ENCODE data around the gene LRRTM3. TPM values are rescaled to one million over a fixed set of nuclear protein-coding genes. Genes with fewer than 3 reads are reported as not detected.

LRRTM3 gene
- total RNA-seq, result not detected
- not detected for polyA plus RNA-seq (2013, experiment 1 of 2)
- 0.04 TPM for polyA plus RNA-seq (2013, experiment 2 of 2)
- total RNA-seq, result 0 to 0.08 (median 0) reads per million in 172 experiments

DNA sequence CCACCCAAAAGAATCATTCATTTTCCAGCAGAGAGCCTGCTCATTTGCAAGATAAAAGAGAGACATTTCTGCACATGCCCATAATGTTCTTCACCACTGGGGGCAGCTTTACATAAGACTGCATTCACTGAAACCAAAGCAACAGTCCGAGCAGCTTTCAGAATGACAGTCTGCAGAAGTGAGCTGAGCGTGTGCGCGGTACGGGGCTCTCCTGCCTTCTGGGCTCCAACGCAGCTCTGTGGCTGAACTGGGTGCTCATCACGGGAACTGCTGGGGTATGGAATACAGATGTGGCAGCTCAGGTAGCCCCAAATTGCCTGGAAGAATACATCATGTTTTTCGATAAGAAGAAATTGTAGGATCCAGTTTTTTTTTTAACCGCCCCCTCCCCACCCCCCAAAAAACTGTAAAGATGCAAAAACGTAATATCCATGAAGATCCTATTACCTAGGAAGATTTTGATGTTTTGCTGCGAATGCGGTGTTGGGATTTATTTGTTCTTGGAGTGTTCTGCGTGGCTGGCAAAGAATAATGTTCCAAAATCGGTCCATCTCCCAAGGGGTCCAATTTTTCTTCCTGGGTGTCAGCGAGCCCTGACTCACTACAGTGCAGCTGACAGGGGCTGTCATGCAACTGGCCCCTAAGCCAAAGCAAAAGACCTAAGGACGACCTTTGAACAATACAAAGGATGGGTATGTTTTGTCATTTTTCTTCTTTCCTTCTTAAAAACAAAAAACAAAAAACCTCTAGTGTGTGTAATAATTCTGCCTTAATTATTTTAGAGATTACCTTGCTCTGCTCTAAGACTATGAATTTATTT lies at the start of gene LRRTM3:
TSS of gene LRRTM3 (plus strand) at position 141 of the 820 bp plus-strand sequence.
- H3K27ac Mint-ChIP-seq, result no peak within 1 kb of the TSS
- CTCF ChIA-PET, result no interaction called here

DNA sequence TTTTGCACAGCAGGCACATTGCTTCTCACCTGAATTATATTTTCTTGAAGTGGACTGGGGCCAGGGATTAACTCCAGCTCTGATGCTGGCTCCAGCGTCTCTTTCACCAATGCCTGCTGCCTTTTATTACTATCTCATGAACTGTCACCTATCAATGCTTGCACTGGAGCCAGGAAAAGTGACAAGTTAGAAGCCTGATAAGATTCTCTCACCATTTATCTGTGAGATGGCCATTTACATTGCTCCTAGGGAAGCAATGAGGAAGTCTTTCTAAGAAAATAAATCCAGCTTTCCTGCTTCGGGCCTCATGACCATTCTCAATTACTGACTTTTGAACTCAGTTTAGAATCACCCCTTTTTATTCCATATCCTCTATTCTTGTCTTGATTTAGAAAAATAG lies 48.5 kb upstream of the LRRTM3 start:
- CTCF ChIA-PET, result no interaction called here
- Histone ChIP-seq H3K9me3 (ENCODE audit: control insufficient read depth in 1 of 2, insufficient read depth in 1 of 2, low read length in 2 of 2) (no peaks in the 10 kb centered on the region), H3K4me1 (ENCODE audit: insufficient read depth, low read length) (no peaks in the 10 kb centered on the region), H3K27ac (ENCODE audit: low read depth in 1 of 2, low read length in 2 of 2) (no peak overlapping the region), H3K36me3 (ENCODE audit: insufficient read depth, low read length) (no peaks in the 10 kb centered on the region), H3K27me3 (ENCODE audit: control insufficient read depth in 1 of 2, insufficient read depth in 2 of 2, low read length in 2 of 2) (no peaks in the 10 kb centered on the region), H3K4me3 (ENCODE audit: low read length) (no peak overlapping the region)
- H3K4me1 Mint-ChIP-seq (ENCODE audit: low read depth), result no peaks in the 10 kb centered on the region
- DNase-seq (no peak), ATAC-seq (ENCODE audit: poor library complexity) (no peak)
- H3K4me3 Mint-ChIP-seq, result no peak overlapping the region
- POLR2A ChIA-PET, result no interaction called here
- H3K36me3 Mint-ChIP-seq (ENCODE audit: low read depth), result no peaks in the 10 kb centered on the region
- no peak overlapping the region for H3K27ac Mint-ChIP-seq
- H3K27me3 Mint-ChIP-seq, result no peaks in the 10 kb centered on the region
- intact Hi-C loops (cut with DNase I, micrococcal nuclease), result no loop called here
- no peaks in the 10 kb centered on the region for H3K9me3 Mint-ChIP-seq
- TF ChIP-seq, protein P1, sequence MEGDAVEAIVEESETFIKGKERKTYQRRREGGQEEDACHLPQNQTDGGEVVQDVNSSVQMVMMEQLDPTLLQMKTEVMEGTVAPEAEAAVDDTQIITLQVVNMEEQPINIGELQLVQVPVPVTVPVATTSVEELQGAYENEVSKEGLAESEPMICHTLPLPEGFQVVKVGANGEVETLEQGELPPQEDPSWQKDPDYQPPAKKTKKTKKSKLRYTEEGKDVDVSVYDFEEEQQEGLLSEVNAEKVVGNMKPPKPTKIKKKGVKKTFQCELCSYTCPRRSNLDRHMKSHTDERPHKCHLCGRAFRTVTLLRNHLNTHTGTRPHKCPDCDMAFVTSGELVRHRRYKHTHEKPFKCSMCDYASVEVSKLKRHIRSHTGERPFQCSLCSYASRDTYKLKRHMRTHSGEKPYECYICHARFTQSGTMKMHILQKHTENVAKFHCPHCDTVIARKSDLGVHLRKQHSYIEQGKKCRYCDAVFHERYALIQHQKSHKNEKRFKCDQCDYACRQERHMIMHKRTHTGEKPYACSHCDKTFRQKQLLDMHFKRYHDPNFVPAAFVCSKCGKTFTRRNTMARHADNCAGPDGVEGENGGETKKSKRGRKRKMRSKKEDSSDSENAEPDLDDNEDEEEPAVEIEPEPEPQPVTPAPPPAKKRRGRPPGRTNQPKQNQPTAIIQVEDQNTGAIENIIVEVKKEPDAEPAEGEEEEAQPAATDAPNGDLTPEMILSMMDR (IDR thresholded peaks at IDR 0.05), result no peak

More for the DNA sequence above, at the start of gene LRRTM3:
- H3K9me3 Mint-ChIP-seq, result no peaks in the 10 kb centered on the region
- H3K27me3 Mint-ChIP-seq, result peaks cover 61% of the 10 kb centered on the region
- TF ChIP-seq, protein P1 (IDR thresholded peaks at IDR 0.05), result no peak
- Histone ChIP-seq H3K27me3 (ENCODE audit: control insufficient read depth in 1 of 2, insufficient read depth in 2 of 2, low read length in 2 of 2) (peaks cover 23 to 47% of the 10 kb centered on the region in 2 experiments), H3K36me3 (ENCODE audit: insufficient read depth, low read length) (no peaks in the 10 kb centered on the region), H3K4me3 (ENCODE audit: low read length) (no peak within 1 kb of the TSS), H3K27ac (ENCODE audit: low read depth in 1 of 2, low read length in 2 of 2) (no peak within 1 kb of the TSS), H3K9me3 (ENCODE audit: control insufficient read depth in 1 of 2, insufficient read depth in 1 of 2, low read length in 2 of 2) (peaks cover 0 to 3% of the 10 kb centered on the region in 2 experiments), H3K4me1 (ENCODE audit: insufficient read depth, low read length) (no peaks in the 10 kb centered on the region)
- no peak within 1 kb of the TSS for H3K4me3 Mint-ChIP-seq
- ATAC-seq (ENCODE audit: poor library complexity) (peak; percentile 78), DNase-seq (peak in 4 of 14 experiments; percentile 4 to 36 (median 14))
- no peaks in the 10 kb centered on the region for H3K36me3 Mint-ChIP-seq (ENCODE audit: low read depth)
- POLR2A ChIA-PET, result no interaction called here
- H3K4me1 Mint-ChIP-seq (ENCODE audit: low read depth), result peaks cover 7% of the 10 kb centered on the region
- intact Hi-C loops (cut with DNase I, micrococcal nuclease), result no loop called here

DNA sequence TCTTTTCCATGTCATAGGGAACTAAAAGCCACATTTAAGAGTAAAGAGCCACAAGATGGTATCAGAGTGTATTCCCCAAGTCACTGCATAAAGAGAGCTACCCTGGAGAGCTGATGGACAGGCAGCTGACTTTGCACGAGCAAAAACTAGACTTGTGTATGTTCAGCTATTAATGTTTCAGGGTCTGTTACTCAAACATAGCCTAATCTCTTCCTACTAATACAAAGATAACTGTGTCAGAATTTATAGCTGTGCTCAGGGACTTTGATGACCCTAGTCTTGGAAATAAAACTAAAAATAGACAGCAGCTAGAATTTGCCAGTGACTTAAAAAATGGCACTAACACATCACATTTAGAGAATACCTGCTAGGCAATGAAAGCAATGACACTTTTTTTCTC lies 45.5 kb upstream of the LRRTM3 start:
- intact Hi-C loops (cut with DNase I, micrococcal nuclease), result no loop called here
- POLR2A ChIA-PET, result no interaction called here
- H3K9me3 Mint-ChIP-seq, result no peaks in the 10 kb centered on the region
- Histone ChIP-seq H3K9me3 (ENCODE audit: control insufficient read depth in 1 of 2, insufficient read depth in 1 of 2, low read length in 2 of 2) (no peaks in the 10 kb centered on the region), H3K36me3 (ENCODE audit: insufficient read depth, low read length) (no peaks in the 10 kb centered on the region), H3K4me1 (ENCODE audit: insufficient read depth, low read length) (no peaks in the 10 kb centered on the region), H3K27me3 (ENCODE audit: control insufficient read depth in 1 of 2, insufficient read depth in 2 of 2, low read length in 2 of 2) (no peaks in the 10 kb centered on the region), H3K4me3 (ENCODE audit: low read length) (no peak overlapping the region), H3K27ac (ENCODE audit: low read depth in 1 of 2, low read length in 2 of 2) (no peak overlapping the region)
- TF ChIP-seq, protein P1 (IDR thresholded peaks at IDR 0.05), result no peak
- DNase-seq (no peak), ATAC-seq (ENCODE audit: poor library complexity) (no peak)
- no peak overlapping the region for H3K4me3 Mint-ChIP-seq
- H3K27ac Mint-ChIP-seq, result no peak overlapping the region
- CTCF ChIA-PET, result no interaction called here
- H3K27me3 Mint-ChIP-seq, result no peaks in the 10 kb centered on the region
- H3K4me1 Mint-ChIP-seq (ENCODE audit: low read depth), result no peaks in the 10 kb centered on the region
- no peaks in the 10 kb centered on the region for H3K36me3 Mint-ChIP-seq (ENCODE audit: low read depth)

Data from CD4-positive, alpha-beta T cell (primary cell).